Hematopoietic multipotent progenitor cell treated with erythropoietin and hydrocortisone succinate and interleukin-3 and kit ligand, for 8 days (in vitro differentiated cells): ENCODE results near the gene CCDC196.

Experiments used
- DNase-seq: peaks from one replicate; pipeline ENCODE4 v3.0.0-alpha.2; 2015

CCDC196 gene, protein sequence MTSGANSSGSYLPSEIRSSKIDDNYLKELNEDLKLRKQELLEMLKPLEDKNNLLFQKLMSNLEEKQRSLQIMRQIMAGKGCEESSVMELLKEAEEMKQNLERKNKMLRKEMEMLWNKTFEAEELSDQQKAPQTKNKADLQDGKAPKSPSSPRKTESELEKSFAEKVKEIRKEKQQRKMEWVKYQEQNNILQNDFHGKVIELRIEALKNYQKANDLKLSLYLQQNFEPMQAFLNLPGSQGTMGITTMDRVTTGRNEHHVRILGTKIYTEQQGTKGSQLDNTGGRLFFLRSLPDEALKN

DNA sequence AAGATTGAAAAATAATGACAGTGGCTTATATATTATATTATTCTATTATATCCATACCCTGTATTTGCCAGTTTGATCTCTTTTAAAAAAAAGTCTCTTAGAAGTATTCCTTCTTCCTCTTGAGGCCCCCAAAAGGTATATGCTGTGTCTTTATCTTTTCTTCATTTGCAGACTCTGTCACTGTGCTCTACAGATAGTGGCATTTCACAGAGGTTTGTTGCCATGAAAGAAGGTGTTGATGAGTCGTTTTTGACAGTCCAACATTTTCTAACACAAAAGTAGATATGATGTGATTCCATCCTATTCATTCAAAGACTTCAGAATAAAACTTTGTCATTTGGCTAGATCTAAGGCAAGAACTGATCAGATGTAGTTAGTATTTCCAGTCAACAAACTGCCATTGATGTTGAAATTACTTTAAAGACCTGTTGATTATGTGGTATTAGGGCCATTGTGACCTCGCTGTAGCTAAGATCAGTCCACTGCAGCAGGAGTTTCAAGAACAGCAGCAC, at the start of gene CCDC196:
Gene CCDC196 (plus strand): TSS at position 462 of the 512 bp plus-strand sequence. CDS start 132 bp downstream, outside the sequence.
- DNase-seq: peak; percentile 9

DNA sequence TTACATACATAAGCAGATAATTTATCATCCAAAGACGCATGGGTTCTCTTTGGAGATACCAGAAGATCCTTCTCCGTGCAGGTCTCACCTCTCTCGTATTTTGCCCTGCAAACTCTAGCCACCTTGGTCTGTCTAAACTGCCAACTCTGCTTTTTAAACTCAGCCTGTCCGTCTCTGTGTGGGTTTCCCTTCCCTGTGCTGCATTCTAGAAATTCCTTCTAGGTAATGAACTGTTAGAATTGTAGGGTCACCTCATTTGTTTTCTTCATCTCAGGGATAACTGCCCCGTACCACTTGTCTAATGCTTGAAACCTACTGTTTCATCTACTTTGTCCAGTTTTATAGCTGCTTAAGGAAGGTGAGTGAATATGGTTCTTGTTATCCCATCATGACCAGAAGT, 45.4 kb upstream of the CCDC196 start:
- DNase-seq: no peak

DNA sequence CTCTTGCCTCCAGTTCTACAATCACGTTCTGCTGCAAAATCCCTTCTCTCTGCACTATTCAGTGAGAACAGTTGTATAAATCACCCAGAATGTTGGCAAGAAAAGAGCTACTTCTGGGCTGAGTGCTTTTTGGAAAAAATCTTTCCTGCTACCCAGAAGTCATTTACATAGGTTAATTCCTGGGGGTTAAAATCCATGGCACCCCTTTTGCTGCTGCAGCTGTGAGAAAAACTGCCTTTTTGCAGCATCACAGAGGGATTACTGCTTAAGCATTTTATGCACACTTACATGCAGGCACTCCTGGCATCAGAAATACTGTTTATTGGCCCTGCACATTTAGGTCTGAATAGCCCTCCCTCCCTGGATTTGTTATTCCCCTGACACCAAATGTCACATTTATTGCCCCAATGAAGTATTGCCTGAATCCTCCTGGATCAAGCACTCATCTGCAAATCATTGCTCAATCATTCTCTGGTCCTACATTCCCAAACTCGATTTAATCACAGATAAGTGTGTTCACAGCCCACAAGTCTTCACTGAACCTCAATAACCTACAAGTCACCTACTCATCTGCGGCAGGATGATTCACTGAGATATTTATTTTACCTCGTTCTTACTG, 43.1 kb upstream of the CCDC196 start:
- DNase-seq: no peak

DNA sequence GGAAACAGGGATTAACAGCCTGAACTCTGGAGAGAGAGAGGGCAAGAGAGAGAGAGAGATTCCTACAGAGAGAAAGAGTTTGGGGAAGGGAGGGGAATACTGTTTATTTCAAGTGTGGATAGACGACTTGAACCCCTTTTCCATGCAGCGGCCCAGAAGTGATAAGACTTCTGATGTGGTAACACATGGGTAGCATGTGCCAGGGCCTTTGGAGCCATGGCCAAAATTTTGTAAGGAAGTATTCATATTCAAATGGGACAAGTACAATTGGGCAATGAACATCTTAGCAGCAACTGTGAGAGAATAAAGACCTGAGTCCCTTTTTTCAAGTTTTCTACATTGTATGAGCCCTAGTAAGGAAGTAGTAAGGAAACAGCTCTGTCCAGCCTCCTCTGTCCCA, 42.4 kb upstream of the CCDC196 start:
- no peak for DNase-seq

DNA sequence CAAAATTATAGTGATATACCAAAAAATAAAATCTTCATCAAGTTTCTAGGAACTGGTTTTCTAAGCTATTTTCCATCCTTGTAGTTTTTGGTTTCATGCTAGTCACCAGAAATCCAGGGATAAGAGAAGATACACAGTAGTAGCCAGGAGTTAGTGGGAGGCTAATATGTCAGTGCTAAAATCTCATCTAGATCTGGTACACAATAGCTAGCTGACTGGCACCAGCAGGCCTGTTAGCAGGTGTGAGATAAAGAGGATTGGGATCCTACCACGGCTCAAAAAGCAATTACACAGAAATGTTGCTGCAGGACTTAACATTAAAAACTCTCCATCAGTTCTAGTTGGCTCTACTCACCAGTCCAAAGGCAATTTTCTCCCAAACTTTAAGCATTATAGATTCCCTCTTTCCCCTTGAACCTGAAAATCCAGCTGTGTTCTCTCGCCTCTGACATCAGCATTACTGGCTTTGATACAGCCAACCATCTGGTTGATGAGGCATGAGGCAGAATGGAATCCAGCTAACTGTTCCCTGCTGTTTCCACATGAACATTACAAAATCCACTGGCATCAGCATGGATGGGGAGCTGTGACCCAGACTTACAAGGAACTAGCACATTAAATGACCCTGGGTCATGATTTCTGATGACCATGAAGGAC, 41.8 kb upstream of the CCDC196 start:
- DNase-seq: no peak

DNA sequence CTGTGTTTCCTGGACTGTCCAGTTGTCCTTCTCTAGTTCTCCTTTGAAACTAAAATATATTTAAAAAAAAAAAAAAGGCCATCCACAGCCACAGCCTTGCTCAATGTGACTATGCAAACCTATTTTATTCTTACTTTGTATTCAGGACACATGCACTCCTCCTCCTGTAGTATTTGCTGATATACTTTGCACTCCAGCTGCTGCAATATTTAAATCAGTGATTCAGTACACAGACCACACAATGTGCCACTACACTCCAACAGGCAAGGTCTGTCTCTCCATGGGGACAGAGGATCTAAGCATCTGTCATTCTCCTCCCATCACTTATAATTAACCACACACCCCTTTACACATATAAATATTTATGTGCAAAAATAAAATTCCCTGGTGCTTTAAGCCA, 40.2 kb upstream of the CCDC196 start:
- no peak for DNase-seq

DNA sequence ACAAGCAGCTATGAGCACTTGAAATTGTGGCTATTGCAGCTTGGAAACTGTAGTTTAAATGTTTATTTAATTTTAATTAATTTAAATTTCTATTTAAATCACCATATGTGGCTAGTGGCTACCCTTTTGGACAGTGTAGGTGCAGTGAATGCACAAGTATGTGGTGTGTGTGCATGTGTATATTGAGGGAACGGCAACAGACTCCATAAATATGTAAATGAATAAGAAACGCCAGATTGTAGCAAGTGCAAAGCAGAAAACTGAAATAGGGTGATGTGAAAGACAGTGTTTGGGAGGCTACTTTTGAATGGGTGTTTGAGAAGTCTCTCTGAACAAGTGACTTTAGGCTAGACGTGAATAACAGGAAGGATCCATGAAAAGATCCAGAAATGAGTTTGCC, 32.7 kb upstream of the CCDC196 start:
- DNase-seq: no peak

DNA sequence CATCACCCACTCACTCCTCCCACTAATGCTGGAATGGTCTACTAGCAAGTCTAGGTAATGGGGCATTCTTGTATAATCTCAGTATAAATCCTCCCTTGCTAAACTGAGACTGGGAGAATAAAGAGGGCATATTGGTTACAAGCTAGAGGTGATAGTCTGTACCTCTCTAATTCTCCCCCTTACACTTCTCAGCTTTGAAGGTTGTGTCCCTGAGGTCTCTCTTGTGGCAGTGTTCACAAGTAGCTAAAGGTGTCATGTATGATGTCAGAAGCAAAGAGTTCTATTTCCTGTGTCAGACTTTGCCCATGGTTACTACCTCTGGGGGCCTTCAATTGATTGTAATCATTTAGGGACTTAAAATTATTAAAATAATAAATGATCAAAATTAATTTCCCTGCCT, 26.6 kb upstream of the CCDC196 start:
- DNase-seq: no peak

DNA sequence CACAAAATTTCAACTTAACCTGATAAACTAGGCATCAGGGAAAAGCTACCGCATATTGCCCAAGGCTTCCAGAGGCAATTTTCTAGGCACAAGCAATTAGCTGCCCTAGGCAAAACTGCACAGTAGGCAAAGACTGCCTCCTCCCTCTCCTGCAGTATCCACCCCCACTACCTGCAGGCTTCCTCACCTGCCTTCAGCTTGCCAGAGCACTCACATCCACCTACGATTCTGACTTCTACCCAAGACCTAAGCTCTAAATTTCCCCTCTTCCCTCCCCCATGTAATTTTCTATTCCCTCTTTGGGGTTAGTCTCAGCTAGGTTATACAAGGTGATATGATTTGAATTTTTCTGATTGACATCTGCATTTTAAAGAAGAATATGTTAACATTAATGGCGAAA, 21.9 kb upstream of the CCDC196 start:
- no peak for DNase-seq

DNA sequence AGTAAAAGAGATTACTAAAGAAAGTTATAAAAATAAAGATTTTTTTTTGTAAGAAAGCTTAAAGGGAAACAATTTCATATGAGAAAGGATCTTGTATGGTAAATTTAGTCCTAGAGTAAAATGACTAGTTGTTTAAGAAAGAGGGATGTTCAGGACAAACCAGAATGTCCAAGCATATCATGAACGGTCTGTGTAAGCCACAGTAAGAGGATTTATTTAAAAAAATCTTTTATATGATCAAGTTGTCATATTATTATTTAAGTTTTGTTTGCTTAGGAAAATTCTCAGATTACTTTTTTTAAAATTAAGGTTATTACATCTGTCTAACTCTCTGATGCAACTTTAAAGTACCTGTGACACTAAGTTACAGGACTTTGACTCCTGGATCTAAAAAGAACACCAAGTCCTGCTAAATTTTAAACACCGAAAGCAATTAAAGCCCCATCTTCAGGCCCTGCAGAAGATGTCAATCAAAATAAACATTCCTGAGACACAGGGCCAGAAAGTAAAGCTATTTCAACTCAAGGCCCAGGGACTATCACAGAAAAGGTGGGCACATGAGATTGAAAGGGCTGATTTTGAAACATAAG, 17.3 kb upstream of the CCDC196 start:
- DNase-seq: no peak

DNA sequence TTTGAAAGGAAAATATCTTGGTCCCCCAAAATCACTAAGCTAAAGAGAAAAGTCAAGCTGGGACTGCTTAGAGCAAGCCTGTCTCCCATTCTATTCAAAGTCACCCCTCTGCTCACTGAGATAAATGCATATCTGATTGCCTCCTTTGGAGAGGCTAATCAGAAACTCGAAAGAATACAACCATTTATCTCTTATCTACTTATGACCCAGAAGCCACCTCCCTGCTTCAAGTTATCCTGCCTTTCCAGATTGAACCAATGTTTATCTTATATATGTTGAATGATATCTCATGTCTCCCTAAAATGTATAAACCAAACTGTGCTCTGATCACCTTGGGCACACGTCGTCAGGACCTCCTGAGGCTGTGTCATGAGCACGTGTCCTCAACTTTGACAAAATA, 14.6 kb upstream of the CCDC196 start:
- DNase-seq: peak; percentile 38

DNA sequence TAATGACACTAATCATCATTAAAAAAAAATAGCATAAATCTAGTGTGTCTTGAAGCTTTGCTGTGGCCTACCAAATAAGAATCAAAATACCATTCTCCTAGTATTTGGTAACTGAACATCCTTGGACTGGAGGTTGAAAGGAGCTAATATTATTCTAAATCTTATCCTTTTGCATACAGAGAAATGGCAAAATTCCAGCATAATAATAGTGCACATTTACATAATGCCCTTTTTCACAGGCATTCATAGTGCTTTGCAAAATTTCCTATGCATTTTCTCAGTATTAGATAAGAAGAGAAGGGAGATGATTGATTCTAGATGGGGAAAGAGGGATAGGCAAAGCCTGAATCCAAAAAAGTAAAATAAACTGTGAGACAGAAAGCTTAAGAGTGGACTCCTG, 13.9 kb upstream of the CCDC196 start:
- DNase-seq: no peak

DNA sequence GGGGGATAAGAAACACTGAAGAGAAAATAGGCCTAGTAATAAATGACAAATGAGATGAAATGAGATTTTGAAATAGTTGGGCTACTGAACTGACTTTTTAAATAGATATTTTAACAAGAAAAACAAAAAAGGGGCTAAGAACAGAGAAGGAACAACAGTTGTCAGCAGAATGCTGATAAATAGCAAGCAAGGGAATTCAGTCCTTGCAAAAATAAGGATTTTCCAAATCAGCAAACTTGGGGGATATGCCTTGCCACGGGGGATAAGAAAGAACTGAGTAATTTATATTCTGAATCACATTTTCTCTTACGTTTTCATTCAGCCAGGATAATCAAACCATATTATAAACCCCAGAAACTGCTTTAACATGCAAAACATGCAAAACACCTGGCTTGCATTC, 12.9 kb upstream of the CCDC196 start:
- DNase-seq: no peak

DNA sequence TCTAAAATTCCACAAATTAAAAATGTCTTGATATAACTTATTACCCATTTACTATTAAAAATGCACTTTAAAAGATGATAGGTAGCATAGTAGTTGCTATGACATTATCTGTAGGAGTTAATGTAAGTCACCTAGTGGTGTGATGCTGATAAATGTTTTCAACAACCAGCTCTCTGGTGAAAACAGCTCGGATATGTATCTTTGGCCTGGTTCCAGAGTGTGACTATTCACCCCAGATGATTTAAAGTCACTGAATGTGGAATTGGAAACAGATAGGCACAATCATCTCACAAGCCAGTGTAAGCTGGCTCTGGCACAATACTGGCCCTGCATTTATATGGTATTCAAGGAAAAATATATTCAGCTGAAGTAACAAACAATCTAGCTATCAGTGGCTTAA, 9.2 kb upstream of the CCDC196 start:
- peak; percentile 81 for DNase-seq

DNA sequence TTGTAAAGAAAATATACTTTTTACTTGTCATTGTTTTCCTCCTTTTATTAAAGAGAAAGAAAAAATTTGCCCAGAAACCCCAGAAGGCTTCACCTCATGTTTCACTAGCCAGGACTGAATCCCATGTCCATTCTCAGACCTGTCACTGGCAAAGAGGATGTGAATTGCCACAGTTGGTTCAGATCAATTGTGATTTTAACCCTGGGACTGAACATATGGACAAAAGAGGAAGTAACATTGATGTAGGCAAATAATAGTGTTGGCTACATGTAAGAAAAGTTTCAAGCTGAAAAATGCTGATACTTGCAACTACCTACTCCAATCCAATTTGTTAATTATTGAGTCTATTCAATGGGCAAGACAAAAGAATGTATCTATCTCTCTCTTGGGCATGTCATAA, 8.6 kb upstream of the CCDC196 start:
- DNase-seq: no peak

DNA sequence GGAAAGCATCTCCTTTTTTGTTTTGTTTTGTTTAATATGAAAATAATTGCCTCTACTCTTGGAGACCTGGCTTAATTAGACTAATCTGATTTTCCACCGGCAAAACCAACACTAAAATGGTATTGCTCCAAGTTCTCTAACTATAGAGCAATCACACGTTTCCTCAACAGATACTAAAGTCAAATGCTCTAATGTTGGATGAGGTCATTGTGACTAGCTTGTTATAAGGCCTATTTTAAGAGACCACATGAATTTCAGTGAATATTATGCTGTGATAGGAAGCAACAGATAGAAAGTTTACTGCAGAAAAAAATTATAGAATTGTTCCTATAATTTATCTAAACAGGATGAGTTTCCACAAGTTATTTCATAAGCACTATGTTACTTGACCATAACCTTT, 3.3 kb upstream of the CCDC196 start:
- DNase-seq: no peak

DNA sequence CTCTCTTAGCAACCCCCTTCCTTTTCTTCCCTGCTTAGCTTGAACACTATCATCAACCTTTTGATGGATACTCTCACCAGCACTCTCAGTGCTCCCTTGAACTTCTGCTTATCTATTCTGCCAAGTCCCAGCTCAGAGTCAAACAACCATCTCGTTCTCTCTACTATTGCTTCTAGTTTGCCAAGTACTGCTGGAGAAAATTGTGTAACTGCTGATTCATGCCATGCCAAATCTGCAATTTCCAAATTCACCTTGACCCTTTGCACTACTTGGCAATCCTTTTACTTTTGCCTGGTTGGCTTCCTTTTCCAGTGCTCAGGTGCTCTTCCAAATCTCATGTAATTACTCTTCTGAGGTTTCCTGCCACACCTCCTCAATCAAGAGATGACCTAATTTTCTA, 2.8 kb upstream of the CCDC196 start:
- no peak for DNase-seq

DNA sequence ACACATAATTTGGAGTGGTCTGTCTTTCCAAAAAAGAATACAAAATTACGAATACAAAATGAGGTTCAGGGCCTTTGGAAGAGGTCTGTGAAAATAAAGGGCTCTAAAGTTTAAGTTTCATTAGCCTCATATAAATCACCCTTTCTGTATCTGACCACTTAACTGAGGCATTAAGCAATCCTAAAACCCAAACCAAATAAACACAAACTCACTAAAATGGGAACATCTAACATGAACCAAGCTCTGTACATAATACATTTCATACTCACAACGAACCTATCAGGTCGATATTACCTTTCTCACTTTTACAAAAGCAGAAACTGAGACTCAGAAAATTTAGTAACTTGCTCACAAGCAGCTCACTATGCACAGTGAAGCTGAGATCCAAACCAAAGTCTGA, 1.1 kb upstream of the CCDC196 start:
- DNase-seq: no peak

DNA sequence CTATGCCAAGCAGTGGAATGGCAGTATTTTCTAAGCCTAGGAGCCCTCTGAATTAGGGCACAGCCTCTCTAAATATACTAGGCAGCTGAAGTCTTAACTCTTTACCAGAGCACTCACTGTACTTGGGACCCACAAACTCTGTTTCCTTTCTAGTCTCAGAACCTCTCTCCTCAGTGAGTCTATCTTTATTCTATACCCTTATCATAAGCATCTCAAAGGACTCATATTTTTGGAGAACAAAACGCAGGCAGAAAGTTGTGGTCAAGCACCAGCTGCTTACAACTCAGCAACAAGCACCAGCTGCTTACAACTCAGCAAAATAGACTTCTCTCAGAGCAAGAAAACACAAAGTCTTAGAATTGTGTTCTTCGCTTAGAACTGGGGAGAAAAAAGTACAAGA, 993 bp downstream of the CCDC196 start:
- peak; percentile 7 for DNase-seq

DNA sequence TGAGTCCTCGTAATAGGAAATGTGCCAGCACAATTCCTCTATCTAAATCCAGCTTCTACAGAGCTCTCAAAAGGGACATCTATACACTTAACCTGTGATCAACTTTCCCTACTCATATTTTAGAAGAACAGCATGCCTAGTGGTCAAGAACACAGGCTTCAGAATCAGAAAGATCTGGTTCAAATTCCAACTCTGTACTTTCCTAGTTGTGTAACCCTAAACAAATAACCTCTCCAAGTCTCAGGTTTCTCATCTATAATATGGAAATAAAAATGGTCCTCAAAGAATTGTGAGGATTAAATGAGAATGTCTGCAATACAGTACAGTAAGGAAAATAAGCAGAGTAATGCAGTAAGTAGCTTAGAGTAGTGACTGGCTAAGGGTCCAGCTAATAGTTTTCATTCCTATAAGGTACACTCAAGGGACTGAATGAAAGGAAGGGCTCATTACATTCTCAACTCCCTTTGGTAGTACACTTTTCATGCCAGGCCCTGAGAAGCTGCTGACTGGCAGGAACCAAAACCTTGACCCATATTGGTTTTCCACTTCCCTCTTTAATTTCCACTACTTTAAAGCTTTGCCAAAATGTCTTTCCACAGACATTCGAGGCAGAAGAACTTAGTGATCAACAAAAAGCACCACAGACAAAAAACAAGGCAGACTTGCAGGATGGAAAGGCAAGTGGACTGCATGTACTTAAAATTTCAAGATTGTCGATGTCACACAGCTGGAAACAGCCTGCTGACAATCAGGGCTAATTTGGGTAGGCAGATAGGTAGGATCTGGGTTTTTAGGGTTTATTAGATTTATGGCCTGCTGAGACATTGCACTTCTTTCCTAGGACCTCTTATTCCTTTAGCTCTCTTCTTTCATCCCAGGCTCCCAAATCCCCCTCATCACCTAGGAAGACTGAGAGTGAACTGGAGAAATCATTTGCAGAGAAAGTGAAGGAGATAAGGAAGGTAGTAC, 4.3 kb downstream of the CCDC196 start:
- no peak for DNase-seq

DNA sequence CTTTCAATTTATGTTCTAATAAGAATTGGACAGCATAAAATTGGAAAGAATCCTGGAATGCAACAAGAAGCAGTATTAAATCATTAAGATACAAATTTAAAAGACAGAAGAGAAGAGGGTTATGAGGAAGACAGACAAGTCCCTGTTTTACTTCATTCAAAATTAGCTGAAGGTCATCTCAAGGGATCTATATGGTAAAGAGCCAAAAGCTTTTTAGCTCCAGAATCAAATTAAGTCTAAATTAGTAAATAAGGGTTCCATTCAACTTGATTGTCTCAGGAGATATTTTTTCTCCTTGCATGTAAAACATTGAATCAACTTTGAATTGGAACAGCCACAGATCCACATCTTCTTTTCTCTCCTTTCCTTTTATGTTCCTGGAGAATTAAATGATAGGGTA, 7.6 kb downstream of the CCDC196 start:
- DNase-seq: no peak
